Measurements from ENCODE around the gene PDK3. TPM values are rescaled to one million over a fixed set of nuclear protein-coding genes. Genes with fewer than 3 reads are reported as not detected.
A peak's percentile ranks its signal among the peaks of the same experiment; 100 is the strongest.

Gene PDK3
- total RNA-seq, 4 donors from 2014 or later: 15.2 to 25.9 (median 24.0) TPM

DNA sequence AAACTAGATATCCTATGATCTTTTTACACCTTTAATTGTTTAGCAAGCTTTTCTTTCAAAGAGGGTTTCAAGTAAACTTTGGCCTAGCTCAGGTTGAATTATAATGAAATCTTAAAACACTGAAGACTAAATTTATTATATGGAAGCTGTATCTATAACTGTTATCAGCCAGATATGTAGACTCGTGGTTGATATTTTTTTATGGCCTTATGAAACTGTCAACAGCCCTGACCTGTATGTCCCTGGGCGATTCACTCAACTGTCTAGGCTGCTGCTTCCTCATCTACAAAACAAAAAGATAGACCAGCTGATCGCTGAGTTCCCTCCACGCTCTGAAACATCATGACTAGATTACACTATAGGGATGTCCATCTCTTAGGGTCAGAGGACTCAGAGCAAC is 21.2 kb upstream of the PDK3 start:
- 93 to 94% methylated on average over 4 of the region's 4 CpGs for WGBS, 2 donors
- Histone ChIP-seq H3K4me1 (no peaks in the 10 kb centered on the region), H3K4me3 (replicated peaks in 1 of 3) (no peak overlapping the region), H3K9me3 (no peaks in the 10 kb centered on the region), H3K36me3 (no peaks in the 10 kb centered on the region), H3K27me3 (no peaks in the 10 kb centered on the region), H3K27ac (no peak overlapping the region)
- intact Hi-C loops (cut with DNase I): no loop called here
- TF ChIP-seq, protein P1, sequence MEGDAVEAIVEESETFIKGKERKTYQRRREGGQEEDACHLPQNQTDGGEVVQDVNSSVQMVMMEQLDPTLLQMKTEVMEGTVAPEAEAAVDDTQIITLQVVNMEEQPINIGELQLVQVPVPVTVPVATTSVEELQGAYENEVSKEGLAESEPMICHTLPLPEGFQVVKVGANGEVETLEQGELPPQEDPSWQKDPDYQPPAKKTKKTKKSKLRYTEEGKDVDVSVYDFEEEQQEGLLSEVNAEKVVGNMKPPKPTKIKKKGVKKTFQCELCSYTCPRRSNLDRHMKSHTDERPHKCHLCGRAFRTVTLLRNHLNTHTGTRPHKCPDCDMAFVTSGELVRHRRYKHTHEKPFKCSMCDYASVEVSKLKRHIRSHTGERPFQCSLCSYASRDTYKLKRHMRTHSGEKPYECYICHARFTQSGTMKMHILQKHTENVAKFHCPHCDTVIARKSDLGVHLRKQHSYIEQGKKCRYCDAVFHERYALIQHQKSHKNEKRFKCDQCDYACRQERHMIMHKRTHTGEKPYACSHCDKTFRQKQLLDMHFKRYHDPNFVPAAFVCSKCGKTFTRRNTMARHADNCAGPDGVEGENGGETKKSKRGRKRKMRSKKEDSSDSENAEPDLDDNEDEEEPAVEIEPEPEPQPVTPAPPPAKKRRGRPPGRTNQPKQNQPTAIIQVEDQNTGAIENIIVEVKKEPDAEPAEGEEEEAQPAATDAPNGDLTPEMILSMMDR (IDR thresholded peaks at IDR 0.05): no peak
- no peak for TF ChIP-seq POLR2A (IDR thresholded peaks at IDR 0.05)
- no peak for DNase-seq

DNA sequence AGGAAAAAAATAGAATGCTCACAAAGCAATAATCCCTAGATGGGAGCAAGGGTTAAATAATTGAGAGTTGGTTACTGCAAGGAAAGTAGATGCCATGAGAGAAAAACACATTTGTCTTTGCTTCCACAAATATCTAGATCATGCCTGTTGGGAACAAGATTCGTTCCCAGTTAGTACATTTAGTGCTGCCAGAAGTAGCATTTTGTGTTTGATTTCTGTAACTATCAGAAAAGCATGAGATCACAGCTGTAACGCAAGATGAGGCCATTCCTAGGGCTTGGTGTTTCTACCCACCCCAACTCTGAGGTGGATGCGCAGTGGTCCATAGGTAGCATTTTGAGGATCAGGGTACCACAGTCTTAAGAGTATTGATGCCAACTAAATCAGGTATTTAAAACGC is 20.4 kb upstream of the PDK3 start:
- no peak overlapping the region for H3K27ac ChIP-seq

DNA sequence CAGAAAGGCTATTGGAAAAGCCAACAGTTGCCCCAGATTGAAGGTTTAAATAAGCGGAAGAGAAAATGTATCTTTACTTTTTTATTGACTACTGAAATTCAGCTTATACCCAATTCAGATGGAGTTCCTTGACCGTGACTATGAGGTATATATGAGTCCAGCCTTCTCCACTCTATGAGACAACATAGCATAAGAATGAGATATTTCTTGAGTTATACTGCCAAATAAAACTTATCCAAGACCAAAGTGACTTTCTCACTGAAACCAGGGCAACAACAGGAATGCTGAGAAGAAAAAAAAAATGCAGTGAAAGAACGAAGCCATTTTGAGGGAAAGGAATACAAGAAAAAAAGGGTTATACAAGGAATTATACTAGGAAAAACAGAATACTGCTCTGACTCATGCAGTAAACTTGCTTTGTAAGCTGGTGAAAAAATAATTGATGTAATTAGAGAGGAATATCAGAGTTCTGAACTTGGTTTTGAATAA is 16.3 kb upstream of the PDK3 start:
- Histone ChIP-seq H3K4me3 (replicated peaks in 1 of 3) (no peak overlapping the region), H3K27ac (no peak overlapping the region), H3K9me3 (no peaks in the 10 kb centered on the region), H3K36me3 (no peaks in the 10 kb centered on the region), H3K27me3 (no peaks in the 10 kb centered on the region), H3K4me1 (no peaks in the 10 kb centered on the region)
- no peak for TF ChIP-seq POLR2A (IDR thresholded peaks at IDR 0.05)
- TF ChIP-seq, protein P1 (IDR thresholded peaks at IDR 0.05): no peak
- DNase-seq: no peak
- intact Hi-C loops (cut with DNase I): no loop called here
- 77 to 86% methylated on average over 3 of the region's 3 CpGs for WGBS, 2 donors

More for the DNA sequence above, 20.4 kb upstream of the PDK3 start:
- H3K36me3 ChIP-seq: no peaks in the 10 kb centered on the region
- DNase-seq: no peak
- H3K4me3 ChIP-seq (replicated peaks in 1 of 3): no peak overlapping the region
- H3K27me3 ChIP-seq: no peaks in the 10 kb centered on the region
- H3K4me1 ChIP-seq: no peaks in the 10 kb centered on the region
- intact Hi-C loops (cut with DNase I): no loop called here
- WGBS, 2 donors: 84 to 92% methylated on average over 4 of the region's 4 CpGs
- TF ChIP-seq, protein P1 (IDR thresholded peaks at IDR 0.05): no peak
- no peak for TF ChIP-seq POLR2A (IDR thresholded peaks at IDR 0.05)
- no peaks in the 10 kb centered on the region for H3K9me3 ChIP-seq

DNA sequence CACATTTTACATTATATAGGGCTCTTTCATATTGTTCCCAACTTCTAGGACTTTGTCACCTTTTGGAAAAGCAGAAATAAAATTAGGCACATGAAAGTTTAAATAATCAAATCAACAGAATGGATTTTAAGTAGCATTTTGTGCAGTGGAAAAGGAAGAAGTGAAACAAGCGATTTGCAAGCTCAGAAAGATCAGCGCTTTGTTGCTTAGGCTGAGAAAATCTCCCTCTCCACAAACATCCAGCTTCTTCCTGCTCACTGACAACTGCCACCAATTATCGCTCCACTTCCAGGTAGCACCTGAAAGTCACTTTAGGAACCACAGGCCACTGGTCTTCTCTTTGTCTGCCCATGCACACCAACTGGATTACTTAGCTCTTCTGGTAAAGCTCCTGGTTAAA is 2.0 kb upstream of the PDK3 start:
- intact Hi-C loops (cut with DNase I): no loop called here
- Histone ChIP-seq H3K9me3 (no peaks in the 10 kb centered on the region), H3K4me1 (no peaks in the 10 kb centered on the region), H3K4me3 (replicated peaks in 1 of 3) (no peak overlapping the region), H3K36me3 (no peaks in the 10 kb centered on the region), H3K27ac (no peak overlapping the region), H3K27me3 (no peaks in the 10 kb centered on the region)
- TF ChIP-seq, protein P1 (IDR thresholded peaks at IDR 0.05): no peak
- TF ChIP-seq POLR2A (IDR thresholded peaks at IDR 0.05): no peak
- no peak for DNase-seq
- WGBS, 2 donors: 90 to 94% methylated on average over 3 of the region's 3 CpGs

DNA sequence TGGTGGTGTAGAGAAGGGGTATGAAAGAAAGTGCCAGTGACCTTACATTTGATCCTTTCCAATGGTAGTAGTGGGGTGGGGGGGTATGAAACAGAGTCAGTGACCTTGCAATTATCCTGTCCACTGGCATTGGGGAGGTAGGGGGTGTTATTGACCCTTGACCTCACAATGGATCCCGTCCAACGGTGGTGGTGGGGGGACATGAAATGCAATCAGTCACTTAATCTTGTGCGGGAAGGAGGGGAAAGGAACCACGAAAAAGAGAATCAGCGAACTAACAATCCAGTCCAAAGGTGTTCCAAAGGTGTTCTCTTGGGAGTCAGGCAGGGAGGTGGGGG is 619 bp upstream of the PDK3 start:
- intact Hi-C loops (cut with DNase I): no loop called here

More for the DNA sequence above, 619 bp upstream of the PDK3 start:
- no peaks in the 10 kb centered on the region for H3K4me1 ChIP-seq
- no peaks in the 10 kb centered on the region for H3K36me3 ChIP-seq
- no peaks in the 10 kb centered on the region for H3K9me3 ChIP-seq
- peak in 1 of 2 donors; percentile 4 for DNase-seq
- H3K27ac ChIP-seq: peak overlapping the region; percentile 37 to 75 (median 72)
- peak overlapping the region in 2 of 3 donors; percentile 49 to 61 for H3K4me3 ChIP-seq (replicated peaks in 1 of 3)
- TF ChIP-seq, protein P1 (IDR thresholded peaks at IDR 0.05): no peak
- TF ChIP-seq POLR2A (IDR thresholded peaks at IDR 0.05): no peak
- 0 to 2% methylated on average over 2 to 5 of the region's 5 CpGs for WGBS, 2 donors
- H3K27me3 ChIP-seq: no peaks in the 10 kb centered on the region
